ENCODE measurements around the gene RELN. TPM values are rescaled to one million over a fixed set of nuclear protein-coding genes. Genes with fewer than 3 reads are reported as not detected.

RELN gene
- total RNA-seq, 1 experiment from 2014 or later: 0.20 TPM

DNA sequence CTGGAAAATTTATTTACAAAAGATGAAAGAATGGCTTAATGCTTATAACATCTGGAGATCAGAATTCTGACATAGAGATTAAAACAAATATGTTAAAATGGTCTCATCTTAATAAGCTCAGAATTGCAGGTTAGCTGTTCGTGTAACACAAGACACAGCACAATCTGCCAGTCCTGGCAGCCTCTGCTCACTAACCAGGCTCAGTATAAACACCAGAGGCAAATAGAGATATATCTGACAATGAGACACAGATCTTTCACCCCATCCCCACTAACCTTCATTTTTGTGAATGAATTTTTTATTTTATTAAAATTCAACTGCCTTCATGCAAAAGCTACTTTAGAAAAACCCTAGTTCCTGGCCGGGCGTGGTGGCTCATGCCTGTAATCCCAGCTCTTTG, 51.8 kb downstream of the RELN start (continued):
- TF ChIP-seq, protein P1, sequence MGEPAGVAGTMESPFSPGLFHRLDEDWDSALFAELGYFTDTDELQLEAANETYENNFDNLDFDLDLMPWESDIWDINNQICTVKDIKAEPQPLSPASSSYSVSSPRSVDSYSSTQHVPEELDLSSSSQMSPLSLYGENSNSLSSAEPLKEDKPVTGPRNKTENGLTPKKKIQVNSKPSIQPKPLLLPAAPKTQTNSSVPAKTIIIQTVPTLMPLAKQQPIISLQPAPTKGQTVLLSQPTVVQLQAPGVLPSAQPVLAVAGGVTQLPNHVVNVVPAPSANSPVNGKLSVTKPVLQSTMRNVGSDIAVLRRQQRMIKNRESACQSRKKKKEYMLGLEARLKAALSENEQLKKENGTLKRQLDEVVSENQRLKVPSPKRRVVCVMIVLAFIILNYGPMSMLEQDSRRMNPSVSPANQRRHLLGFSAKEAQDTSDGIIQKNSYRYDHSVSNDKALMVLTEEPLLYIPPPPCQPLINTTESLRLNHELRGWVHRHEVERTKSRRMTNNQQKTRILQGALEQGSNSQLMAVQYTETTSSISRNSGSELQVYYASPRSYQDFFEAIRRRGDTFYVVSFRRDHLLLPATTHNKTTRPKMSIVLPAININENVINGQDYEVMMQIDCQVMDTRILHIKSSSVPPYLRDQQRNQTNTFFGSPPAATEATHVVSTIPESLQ (CRISPR knock-in tag; IDR thresholded peaks at IDR 0.05): no peak
- TF ChIP-seq CREM (CRISPR knock-in tag; IDR thresholded peaks at IDR 0.05) (no peak), NR2C2 (CRISPR knock-in tag; IDR thresholded peaks at IDR 0.05) (no peak), NFATC4 (CRISPR knock-in tag; IDR thresholded peaks at IDR 0.05) (no peak), ZBTB21 (CRISPR knock-in tag; IDR thresholded peaks at IDR 0.05; ENCODE audit: borderline replicate concordance) (no peak), ZNF317 (CRISPR knock-in tag; IDR thresholded peaks at IDR 0.05; ENCODE audit: borderline replicate concordance, low read depth) (no peak), EMX1 (CRISPR knock-in tag; IDR thresholded peaks at IDR 0.05) (no peak), ZNF138 (CRISPR knock-in tag; conservative IDR thresholded peaks at IDR 0.05) (no peak), ZNF263 (CRISPR knock-in tag; IDR thresholded peaks at IDR 0.05; ENCODE audit: low read depth) (no peak), JAZF1 (CRISPR knock-in tag; IDR thresholded peaks at IDR 0.05) (no peak), NR3C1 (CRISPR knock-in tag; conservative IDR thresholded peaks at IDR 0.05; ENCODE audit: low read depth) (no peak)
- TF ChIP-seq, protein P2, sequence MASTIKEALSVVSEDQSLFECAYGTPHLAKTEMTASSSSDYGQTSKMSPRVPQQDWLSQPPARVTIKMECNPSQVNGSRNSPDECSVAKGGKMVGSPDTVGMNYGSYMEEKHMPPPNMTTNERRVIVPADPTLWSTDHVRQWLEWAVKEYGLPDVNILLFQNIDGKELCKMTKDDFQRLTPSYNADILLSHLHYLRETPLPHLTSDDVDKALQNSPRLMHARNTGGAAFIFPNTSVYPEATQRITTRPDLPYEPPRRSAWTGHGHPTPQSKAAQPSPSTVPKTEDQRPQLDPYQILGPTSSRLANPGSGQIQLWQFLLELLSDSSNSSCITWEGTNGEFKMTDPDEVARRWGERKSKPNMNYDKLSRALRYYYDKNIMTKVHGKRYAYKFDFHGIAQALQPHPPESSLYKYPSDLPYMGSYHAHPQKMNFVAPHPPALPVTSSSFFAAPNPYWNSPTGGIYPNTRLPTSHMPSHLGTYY (CRISPR knock-in tag; IDR thresholded peaks at IDR 0.05): no peak
- TF ChIP-seq, protein P3, sequence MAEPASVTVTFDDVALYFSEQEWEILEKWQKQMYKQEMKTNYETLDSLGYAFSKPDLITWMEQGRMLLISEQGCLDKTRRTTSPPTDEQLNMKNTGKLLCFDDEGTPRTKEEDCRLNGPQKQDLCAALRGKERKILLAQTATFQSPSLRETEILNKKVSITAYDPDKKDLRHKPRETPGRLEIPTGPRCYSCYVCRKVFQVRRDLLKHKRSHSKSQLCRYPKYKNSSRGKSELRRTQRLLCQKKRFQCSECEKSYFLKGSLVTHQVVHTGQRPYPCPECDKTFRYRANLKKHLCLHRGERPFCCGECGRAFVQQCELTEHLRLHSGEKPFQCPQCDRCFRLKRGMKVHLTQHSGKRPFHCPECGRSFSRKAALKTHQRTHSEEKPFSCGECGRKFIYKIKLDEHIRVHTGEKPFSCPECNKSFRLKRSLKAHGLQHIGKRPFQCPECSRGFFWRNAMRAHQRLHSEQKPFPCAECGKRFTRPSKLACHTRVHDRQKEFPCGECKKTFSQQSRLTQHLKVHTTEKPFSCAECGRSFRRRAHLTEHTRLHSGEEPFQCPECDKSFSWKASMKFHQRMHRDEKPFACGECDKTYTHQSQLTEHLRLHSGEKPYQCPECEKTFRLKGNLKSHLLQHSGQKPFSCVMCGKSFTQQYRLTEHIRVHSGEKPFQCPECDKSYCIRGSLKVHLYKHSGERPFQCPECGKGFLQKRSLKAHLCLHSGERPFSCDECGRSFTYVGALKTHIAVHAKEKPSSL (CRISPR knock-in tag; conservative IDR thresholded peaks at IDR 0.05): no peak

DNA sequence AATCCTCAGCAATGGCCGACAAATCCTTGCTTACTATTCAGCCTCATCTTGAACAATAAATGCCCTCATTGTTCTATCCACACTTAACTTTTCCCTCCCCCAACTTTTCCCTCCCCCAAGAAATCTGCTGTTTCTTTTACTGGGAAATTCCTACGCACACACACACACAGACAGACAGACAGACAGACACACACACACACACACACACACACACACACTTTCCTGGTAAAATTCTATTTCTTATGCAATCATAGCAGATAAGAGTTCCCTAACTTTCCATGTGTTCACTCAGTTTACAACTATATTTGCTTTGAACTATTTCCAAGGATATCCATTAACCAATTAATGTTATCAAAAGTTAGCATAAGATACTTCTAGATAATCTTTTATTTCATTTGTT, 52.9 kb downstream of the RELN start:
- CTCF ChIA-PET: no interaction called here
- TF ChIP-seq SP1 (CRISPR knock-in tag; conservative IDR thresholded peaks at IDR 0.05) (no peak), NFYB (CRISPR knock-in tag; conservative IDR thresholded peaks at IDR 0.05; ENCODE audit: low read depth) (no peak), OVOL2 (CRISPR knock-in tag; IDR thresholded peaks at IDR 0.05; ENCODE audit: borderline replicate concordance) (no peak)
- TF ChIP-seq, protein P4, sequence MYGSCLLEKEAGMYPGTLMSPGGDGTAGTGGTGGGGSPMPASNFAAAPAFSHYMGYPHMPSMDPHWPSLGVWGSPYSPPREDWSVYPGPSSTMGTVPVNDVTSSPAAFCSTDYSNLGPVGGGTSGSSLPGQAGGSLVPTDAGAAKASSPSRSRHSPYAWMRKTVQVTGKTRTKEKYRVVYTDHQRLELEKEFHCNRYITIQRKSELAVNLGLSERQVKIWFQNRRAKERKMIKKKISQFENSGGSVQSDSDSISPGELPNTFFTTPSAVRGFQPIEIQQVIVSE (CRISPR knock-in tag; IDR thresholded peaks at IDR 0.05; ENCODE audit: borderline replicate concordance): no peak
- TF ChIP-seq, protein P5, sequence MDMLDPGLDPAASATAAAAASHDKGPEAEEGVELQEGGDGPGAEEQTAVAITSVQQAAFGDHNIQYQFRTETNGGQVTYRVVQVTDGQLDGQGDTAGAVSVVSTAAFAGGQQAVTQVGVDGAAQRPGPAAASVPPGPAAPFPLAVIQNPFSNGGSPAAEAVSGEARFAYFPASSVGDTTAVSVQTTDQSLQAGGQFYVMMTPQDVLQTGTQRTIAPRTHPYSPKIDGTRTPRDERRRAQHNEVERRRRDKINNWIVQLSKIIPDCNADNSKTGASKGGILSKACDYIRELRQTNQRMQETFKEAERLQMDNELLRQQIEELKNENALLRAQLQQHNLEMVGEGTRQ (CRISPR knock-in tag; IDR thresholded peaks at IDR 0.05): no peak
- TF ChIP-seq, protein P6, sequence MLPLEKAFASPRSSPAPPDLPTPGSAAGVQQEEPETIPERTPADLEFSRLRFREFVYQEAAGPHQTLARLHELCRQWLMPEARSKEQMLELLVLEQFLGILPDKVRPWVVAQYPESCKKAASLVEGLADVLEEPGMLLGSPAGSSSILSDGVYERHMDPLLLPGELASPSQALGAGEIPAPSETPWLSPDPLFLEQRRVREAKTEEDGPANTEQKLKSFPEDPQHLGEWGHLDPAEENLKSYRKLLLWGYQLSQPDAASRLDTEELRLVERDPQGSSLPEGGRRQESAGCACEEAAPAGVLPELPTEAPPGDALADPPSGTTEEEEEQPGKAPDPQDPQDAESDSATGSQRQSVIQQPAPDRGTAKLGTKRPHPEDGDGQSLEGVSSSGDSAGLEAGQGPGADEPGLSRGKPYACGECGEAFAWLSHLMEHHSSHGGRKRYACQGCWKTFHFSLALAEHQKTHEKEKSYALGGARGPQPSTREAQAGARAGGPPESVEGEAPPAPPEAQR (CRISPR knock-in tag; IDR thresholded peaks at IDR 0.05): no peak
- TF ChIP-seq, protein P7, sequence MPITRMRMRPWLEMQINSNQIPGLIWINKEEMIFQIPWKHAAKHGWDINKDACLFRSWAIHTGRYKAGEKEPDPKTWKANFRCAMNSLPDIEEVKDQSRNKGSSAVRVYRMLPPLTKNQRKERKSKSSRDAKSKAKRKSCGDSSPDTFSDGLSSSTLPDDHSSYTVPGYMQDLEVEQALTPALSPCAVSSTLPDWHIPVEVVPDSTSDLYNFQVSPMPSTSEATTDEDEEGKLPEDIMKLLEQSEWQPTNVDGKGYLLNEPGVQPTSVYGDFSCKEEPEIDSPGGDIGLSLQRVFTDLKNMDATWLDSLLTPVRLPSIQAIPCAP (CRISPR knock-in tag; IDR thresholded peaks at IDR 0.05): no peak
- TF ChIP-seq, protein P8, sequence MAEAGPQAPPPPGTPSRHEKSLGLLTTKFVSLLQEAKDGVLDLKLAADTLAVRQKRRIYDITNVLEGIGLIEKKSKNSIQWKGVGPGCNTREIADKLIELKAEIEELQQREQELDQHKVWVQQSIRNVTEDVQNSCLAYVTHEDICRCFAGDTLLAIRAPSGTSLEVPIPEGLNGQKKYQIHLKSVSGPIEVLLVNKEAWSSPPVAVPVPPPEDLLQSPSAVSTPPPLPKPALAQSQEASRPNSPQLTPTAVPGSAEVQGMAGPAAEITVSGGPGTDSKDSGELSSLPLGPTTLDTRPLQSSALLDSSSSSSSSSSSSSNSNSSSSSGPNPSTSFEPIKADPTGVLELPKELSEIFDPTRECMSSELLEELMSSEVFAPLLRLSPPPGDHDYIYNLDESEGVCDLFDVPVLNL (CRISPR knock-in tag; IDR thresholded peaks at IDR 0.05; ENCODE audit: borderline replicate concordance, low read depth): no peak
- TF ChIP-seq, protein P3 (CRISPR knock-in tag; conservative IDR thresholded peaks at IDR 0.05): no peak
- TF ChIP-seq, protein P1 (CRISPR knock-in tag; IDR thresholded peaks at IDR 0.05): no peak

More for the DNA sequence above, 52.9 kb downstream of the RELN start:
- H3K36me3 Mint-ChIP-seq: no peaks in the 10 kb centered on the region
- H3K4me3 Mint-ChIP-seq: no peak overlapping the region
- POLR2A ChIA-PET: interaction anchor here (0.7 kb wide), 1 partner anchor 152 kb away, joined by 3 read pairs; no protein-coding TSS in a partner anchor
- peaks cover 11% of the 10 kb centered on the region; the same call in 1 of the 2 replicates for H3K4me1 Mint-ChIP-seq
- ATAC-seq: no peak
- no peaks in the 10 kb centered on the region; the same call in 1 of the 2 replicates for H3K27me3 Mint-ChIP-seq (ENCODE audit: low read depth)
- no peak for DNase-seq (ENCODE audit: low spot score)
- no peaks in the 10 kb centered on the region for H3K9me3 Mint-ChIP-seq
- no peak overlapping the region for H3K27ac Mint-ChIP-seq
